C4-2B (cell line): Measurements from ENCODE around the gene HS3ST6.

Experiments
- H3K27ac ChIP-seq: fragments of 450-650 bp; 2 replicates; pipeline ENCODE4 v1.5.1; 2017
- ZFX ChIP-seq: fragments of 450-650 bp; IDR thresholded peaks from 2 replicates; pipeline ENCODE4 v1.6.1; 2017
- TF ChIP-seq, protein P1 (sequence below): fragments of 450-650 bp; conservative IDR thresholded peaks from 2 replicates; pipeline ENCODE4 v1.5.1; 2017; ENCODE audit warnings: mild to moderate bottlenecking

The HS3ST6 gene

DNA sequence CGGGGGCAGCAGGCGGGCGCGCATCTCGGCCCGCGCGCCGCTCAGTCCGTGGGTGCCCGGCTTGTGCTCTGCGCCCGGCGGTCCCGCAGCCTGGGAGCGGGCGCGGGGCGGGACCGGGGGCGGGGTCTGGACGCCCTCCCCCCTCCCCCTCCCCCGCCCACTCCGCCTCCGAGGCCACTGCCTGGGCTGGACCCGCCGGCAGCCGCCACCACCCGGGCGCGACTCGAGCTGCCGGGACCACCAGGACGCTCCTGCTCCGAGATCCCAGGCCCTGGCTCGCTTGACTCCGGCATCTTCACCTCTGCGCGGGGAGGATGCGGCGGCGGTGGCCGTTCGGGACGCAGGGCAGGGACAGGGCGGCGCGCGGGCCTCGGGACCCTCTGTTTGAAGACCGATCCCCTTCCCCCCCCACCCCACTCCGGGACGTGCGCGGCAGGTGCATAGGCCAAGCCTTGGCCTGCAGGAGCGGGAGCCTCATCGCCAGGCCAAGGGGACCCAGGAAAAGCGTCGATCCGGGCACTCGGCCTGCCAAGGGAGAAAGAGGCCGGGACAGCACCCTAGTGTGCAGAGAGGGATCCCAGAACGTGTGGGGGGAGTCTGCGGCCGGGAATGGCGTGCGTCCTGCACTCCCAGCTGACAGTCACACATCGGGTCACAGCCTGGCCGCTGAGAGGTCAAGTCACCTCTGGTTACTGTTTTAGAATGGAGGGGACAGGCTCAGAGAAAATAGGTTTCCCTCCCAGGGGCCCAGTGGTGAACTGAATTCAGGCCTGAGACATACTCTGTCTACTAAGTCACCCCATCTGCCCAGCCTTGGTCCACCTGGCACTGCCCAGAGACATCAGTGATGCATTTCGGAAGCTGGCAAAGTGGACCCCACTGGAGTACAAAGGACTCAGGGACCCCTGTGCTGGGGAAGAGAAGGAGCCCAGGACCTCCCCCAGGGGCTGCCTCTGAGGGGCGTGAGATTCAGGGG, at the start of gene HS3ST6:
TSS of gene HS3ST6 (minus strand) at position 65 of the 976 bp plus-strand sequence. CDS start 92 bp downstream, outside the sequence.
- TF ChIP-seq ZFX, result no peak
- TF ChIP-seq, protein P1, sequence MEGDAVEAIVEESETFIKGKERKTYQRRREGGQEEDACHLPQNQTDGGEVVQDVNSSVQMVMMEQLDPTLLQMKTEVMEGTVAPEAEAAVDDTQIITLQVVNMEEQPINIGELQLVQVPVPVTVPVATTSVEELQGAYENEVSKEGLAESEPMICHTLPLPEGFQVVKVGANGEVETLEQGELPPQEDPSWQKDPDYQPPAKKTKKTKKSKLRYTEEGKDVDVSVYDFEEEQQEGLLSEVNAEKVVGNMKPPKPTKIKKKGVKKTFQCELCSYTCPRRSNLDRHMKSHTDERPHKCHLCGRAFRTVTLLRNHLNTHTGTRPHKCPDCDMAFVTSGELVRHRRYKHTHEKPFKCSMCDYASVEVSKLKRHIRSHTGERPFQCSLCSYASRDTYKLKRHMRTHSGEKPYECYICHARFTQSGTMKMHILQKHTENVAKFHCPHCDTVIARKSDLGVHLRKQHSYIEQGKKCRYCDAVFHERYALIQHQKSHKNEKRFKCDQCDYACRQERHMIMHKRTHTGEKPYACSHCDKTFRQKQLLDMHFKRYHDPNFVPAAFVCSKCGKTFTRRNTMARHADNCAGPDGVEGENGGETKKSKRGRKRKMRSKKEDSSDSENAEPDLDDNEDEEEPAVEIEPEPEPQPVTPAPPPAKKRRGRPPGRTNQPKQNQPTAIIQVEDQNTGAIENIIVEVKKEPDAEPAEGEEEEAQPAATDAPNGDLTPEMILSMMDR, result no peak
- no peak within 1 kb of the TSS for H3K27ac ChIP-seq

DNA sequence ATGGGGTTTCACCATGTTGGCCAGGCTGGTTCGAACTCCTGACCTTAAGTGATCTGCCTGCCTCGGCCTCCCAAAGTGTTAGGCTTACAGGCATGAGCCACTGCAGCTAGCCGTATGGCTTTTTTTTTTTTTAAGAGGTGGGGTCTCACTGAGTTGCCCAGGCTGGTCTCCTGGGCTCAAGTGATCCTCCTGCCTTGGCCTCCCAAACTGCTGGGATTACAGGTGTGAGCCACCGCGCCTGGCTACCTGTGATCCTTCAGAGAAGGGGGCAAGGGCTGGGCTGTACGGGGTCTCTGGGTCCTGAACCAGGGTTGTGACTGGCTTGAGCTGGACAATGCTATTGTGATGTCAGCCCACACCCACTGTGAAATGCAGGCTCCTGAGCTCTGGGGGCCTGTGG, 48.2 kb upstream of the HS3ST6 start, which contains the start of gene RNF151:
TSS of gene RNF151 (plus strand) at position 397 of the 400 bp plus-strand sequence. CDS start 26 bp downstream, outside the sequence.
- TF ChIP-seq, protein P1, result no peak
- no peak for TF ChIP-seq ZFX
- peak within 1 kb of the TSS; percentile 97 for H3K27ac ChIP-seq

DNA sequence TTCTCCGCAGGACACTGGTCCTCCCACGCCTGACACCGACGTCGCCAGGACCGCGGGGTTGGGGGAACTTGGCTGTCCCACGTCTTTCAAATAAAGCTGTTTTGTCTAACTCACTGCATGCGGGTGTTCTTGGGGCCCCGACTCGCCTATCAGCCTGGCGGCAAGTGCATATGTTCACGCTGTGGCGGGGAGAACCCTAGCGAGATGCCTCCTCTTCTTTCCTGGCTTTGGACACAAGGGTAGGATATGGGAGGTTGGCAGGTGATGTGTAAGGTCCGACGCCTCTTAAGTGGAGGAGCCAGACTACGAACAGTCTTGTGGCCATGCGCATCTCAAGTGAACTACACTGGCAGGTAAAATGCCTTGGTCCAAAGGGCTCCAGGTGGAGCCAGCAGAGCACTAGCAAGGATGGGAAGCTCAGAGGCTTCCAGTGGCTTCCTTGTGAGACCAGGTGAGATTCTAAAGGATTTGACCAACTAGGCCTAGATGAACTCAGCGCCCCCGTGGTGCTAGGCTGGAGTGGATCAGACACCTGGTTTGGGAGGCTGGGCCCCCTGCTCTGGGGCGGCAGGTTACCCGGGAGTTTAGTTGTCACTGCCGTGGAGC, 47.3 kb upstream of the HS3ST6 start:
- no peak for TF ChIP-seq ZFX
- TF ChIP-seq, protein P1, result no peak

DNA sequence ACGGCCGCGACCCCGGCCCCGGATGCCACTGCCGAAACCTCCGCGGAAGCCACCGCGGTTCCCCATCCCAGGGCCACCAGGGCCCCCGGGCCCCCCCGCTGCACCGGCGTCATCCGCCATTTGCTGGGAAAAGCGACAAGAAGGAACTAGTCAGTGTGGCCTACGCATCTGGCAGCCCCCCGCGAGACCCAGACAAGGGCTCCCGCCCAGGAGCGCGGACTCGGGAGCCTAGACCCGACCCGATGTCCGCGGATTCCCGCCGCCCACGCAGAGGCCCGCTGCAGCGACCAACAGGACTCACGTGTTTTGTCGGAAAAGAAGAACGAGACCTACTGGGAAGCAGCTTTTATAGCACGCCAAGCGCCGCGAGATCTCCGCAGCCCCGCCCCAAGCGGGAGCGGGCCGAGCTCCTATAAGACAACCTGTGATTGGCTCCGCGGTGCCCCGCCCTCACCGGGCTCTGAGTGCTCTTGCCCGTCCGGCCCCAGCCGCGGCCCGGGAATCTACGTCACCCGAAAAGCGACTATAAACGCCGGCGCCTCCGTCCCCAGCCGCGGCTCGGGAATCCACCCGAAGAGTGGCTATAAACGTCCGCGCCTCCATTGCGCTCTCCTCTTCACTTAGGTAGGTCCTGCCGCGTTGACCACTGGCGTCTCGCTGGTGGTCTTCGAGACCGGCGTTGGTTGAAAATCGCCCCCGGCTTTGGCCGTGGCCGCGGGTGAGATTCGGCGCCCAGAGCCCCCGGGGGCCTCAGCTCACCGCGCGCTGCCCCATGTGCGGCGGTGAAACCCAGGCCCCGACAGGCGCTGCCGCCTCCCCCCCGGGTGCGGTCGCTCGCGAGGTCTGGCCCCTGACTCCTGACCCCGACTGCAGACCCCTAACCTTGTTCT, 46.5 kb upstream of the HS3ST6 start, which contains the start of gene RPS2:
TSS of gene RPS2 (minus strand) at position 321 of the 890 bp plus-strand sequence. CDS start at position 120, 201 bp downstream.
- TF ChIP-seq, protein P1, result no peak
- peak; percentile 75 for TF ChIP-seq ZFX
- H3K27ac ChIP-seq, result peak within 1 kb of the TSS; percentile 97

More for the DNA sequence above, 47.3 kb upstream of the HS3ST6 start:
- peak overlapping the region; percentile 97 for H3K27ac ChIP-seq

DNA sequence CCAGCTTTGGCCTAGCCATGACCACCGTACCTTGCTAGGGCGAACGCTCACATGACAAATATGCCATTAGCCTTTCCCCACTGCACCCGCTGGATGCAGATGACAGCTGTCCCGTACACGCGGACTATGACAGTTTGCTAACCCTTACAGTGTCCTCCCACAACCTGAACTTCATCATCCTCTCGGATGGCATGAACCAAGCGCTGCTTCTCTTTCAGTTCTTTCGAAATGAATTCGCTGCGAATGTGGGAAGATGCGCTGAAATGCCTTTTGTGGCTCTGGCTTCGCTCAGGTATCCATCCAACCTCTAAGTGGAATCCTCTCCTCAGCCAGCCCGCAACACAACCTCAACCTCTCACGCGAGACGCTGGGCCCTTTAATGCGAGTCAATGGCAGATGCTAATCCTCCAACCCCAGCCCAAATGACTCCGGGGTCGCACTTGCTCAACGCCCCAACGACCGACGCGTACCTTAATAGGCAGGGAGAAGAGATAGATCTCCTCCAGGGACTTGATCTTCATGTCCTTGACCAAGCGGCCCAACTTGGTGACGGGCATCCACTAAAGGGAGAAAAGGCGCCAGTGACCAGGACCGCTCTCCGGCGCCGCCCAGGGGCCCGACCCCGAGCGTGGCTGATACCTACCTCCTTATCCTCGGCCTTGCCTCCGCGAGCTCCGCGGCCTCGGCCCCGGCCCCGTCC, 45.7 kb upstream of the HS3ST6 start:
- peak overlapping the region; percentile 97 for H3K27ac ChIP-seq
- TF ChIP-seq ZFX, result no peak
- TF ChIP-seq, protein P1, result no peak; the same call in 1 of the 2 replicates

DNA sequence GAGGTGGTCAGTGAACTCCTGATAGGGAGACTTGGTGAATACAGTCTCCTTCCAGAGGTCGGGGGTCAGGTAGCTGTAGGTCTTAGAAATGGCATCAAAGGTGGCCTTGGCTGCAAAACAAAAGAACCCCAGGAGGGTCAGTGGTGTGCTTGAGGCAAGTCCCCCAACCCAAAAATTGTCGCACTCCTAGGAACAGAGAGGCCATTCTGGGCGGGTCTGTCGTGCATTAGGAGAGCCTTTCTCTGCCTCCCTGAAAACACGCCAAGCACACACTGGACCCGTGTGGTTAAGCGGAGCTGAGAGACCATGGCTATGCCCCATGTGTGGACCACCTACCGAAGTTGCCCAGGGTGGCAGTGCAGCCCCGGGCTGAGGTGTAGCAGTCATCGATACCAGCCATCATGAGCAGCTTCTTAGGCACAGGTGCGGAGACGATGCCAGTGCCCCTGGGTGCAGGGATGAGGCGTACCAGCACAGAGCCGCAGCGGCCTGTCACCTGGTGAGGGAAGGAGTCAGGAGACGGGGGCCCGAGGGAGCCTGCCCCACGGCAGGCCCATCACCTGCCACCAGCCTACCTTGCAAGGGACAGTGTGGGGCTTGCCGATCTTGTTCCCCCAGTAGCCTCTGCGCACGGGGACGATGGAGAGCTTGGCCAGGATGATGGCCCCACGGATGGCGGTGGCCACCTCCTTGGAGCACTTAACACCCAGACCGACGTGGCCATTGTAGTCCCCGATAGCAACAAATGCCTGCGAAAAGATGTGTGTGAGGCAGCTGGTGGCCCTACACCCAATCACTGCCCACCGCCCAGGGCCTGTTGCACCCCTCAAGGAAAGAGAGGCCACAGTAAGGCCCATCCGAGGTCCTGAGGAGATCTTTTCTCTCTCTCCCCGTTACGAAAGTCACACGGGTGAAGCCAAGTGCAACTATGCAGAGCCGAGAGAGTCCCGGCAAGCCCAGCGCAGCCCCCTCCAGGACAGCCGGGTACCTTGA, 44.2 kb upstream of the HS3ST6 start:
- peak overlapping the region; percentile 97 for H3K27ac ChIP-seq
